Spleen (tissue), 11 donors: ENCODE measurements around the gene PPP2R5C. TPM values are rescaled to one million over a fixed set of nuclear protein-coding genes. Genes with fewer than 3 reads are reported as not detected.
A peak's percentile ranks its signal among the peaks of the same experiment; 100 is the strongest.

ENCODE experiments used
- DNase-seq: peaks from one replicate; pipeline ENCODE4 v3.0.0-alpha.2; 2020
- H3K27ac ChIP-seq, 8 donors: fragments of 200-600 bp; sonication (generic) in 7 of 8; 1 replicate in 4 of 8; 2 replicates in 4 of 8; pipeline versions ENCODE4 v1.5.0 to v1.8.0; 2016 to 2021; ENCODE audit warnings: inconsistent platforms in 4 of 8, mild to moderate bottlenecking in 4 of 8, moderate library complexity in 1 of 8
- H3K27me3 ChIP-seq, 7 donors: fragments of 200-600 bp; sonication (generic) in 6 of 7; replicated peaks in 1 of 7; 1 replicate in 4 of 7; 2 replicates in 3 of 7; pipeline versions ENCODE4 v1.5.0 to v1.8.0; 2016 to 2021; ENCODE audit warnings: inconsistent platforms in 3 of 7, mild to moderate bottlenecking in 1 of 7
- H3K36me3 ChIP-seq, 6 donors: fragments of 200-600 bp; sonication (generic) in 5 of 6; 1 replicate in 4 of 6; 2 replicates in 2 of 6; pipeline versions ENCODE4 v1.5.0 to v1.8.0; 2016 to 2021; ENCODE audit warnings: inconsistent platforms in 2 of 6
- H3K4me1 ChIP-seq, 6 donors: fragments of 200-600 bp; sonication (generic) in 5 of 6; 1 replicate in 3 of 6; 2 replicates in 3 of 6; pipeline versions ENCODE4 v1.5.0 to v1.8.0; 2016 to 2021; ENCODE audit warnings: inconsistent platforms in 3 of 6
- H3K4me3 ChIP-seq, 8 donors: fragments of 200-600 bp; sonication (generic) in 7 of 8; 1 replicate in 4 of 8; 2 replicates in 4 of 8; pipeline versions ENCODE4 v1.5.0 to v1.8.0; 2016 to 2021; ENCODE audit warnings: inconsistent platforms in 4 of 8, mild to moderate bottlenecking in 4 of 8, moderate library complexity in 2 of 8
- H3K9me3 ChIP-seq, 8 donors: fragments of 200-600 bp; sonication (generic) in 7 of 8; 1 replicate in 4 of 8; 2 replicates in 4 of 8; pipeline versions ENCODE4 v1.5.0 to v1.8.0; 2016 to 2021; ENCODE audit warnings: inconsistent platforms in 4 of 8
- CTCF ChIP-seq, 11 experiments: fragments of 200-600 bp in 7 of 11; fragments of 450-650 bp in 4 of 11; sonication (generic) in 4 of 11; IDR thresholded peaks in 8 of 11; conservative IDR thresholded peaks in 3 of 11; 1 replicate in 7 of 11; 2 replicates in 4 of 11; pipeline versions ENCODE4 v1.4.0 to v1.8.0; 2016 to 2021; ENCODE audit warnings: antibody characterized with exemption in 11 of 11, inconsistent platforms in 4 of 11, mild to moderate bottlenecking in 1 of 11
- POLR2A ChIP-seq, 3 donors: fragments of 450-650 bp; IDR thresholded peaks; one replicate each; pipeline ENCODE4 v1.5.1; 2017; ENCODE audit warnings: antibody characterized with exemption in 3 of 3, mild to moderate bottlenecking in 1 of 3
- POLR2AphosphoS5 ChIP-seq, 3 donors: sonication (generic); formaldehyde crosslinking; IDR thresholded peaks; one replicate each; pipeline ENCODE4 v1.5.1; 2017; ENCODE audit warnings: antibody characterized with exemption in 3 of 3
- WGBS, 5 donors: extraction: QIAGEN DNeasy Blood & Tissue Kit in 3 of 5; methylation state at CpG; one replicate each; pipeline versions ENCODE4 v1.1.5 to v1.1.7; 2013 to 2018; 5-methylcytosine and 5-hydroxymethylcytosine counted together
- intact Hi-C: fragments of 100-400 bp; cut with DNase I; formaldehyde crosslinking; loops from one replicate; pipeline ENCODE4 v1.15.0; 2023; ENCODE audit warnings: low total_unique reads
- polyA plus RNA-seq, 3 donors: library from polyadenylated mRNA; stranded (reverse); fragments of 200-250 nt; gene quantifications; one replicate each; pipeline ENCODE4 v1.2.1, GENCODE V29; 2013
- total RNA-seq, 7 donors: library from RNA; depleted of rRNA in 3 of 7; stranded (reverse); fragments of >200 nt in 3 of 7; fragmentation: NEBNext Ultra II Directional in 4 of 7; extraction: Animal tissue kit (Norgen Biotek cat#: 25700) in 4 of 7; gene quantifications; one replicate each; pipeline versions ENCODE4 v1.1.0 to v1.2.1, GENCODE V29; 2016 to 2021
- donor health status: healthy with polysubstance abuse.
- donor health status: DM: no; HTN: no; CAD: no; lungs with moderate emphysema.
- donor health status: DM: no; HTN: no; CAD: no.
- donor health status: Bipolar disorder and iron deficiency.
- donor health status: healthy.
- donor health status: DM: no; HTN: no; CAD: no.
- donor health status: DM: yes; HTN: yes; CAD: no.

The PPP2R5C gene
- total and polyA plus RNA-seq, 10 donors = 80.8 to 322 (median 198) TPM

- peak overlapping the region in 4 of 8 donors; percentile 8 to 61 (median 16) for H3K4me3 ChIP-seq
These were observed 30.8 kb upstream of the PPP2R5C start for GRCh38 chr14:101730626-101731186.

GRCh38 chr14:101731187-101732080, 30.1 kb upstream of the PPP2R5C start:
- 8 to 15% (median 10%) methylated on average over 16 of the region's 16 CpGs for WGBS, 5 donors
- peak; percentile 90 for DNase-seq
- Histone ChIP-seq H3K36me3 (no peaks in the 10 kb centered on the region), H3K27ac (peak overlapping the region; percentile 55 to 94 (median 84)), H3K4me3 (peak overlapping the region in 5 of 8 donors; percentile 1 to 61 (median 15)), H3K4me1 (peaks cover 3 to 33% (median 22%) of the 10 kb centered on the region in 6 donors), H3K27me3 (no peaks in the 10 kb centered on the region), H3K9me3 (no peaks in the 10 kb centered on the region)
- intact Hi-C loops = no loop called here
- peak in 1 of 11 experiments; percentile 19 for TF ChIP-seq CTCF (IDR thresholded peaks at IDR 0.05 in 8 of 11, conservative IDR thresholded peaks at IDR 0.05 in 3 of 11)
- TF ChIP-seq POLR2A (IDR thresholded peaks at IDR 0.05) = peak in 1 of 3 donors; percentile 22
- peak; percentile 75 to 89 (median 77) for TF ChIP-seq POLR2AphosphoS5 (IDR thresholded peaks at IDR 0.05)

More at GRCh38 chr14:101730626-101731186, 30.8 kb upstream of the PPP2R5C start:
- H3K4me1 ChIP-seq = peaks cover 3 to 40% (median 26%) of the 10 kb centered on the region in 6 donors
- H3K9me3 ChIP-seq = no peaks in the 10 kb centered on the region
- H3K27ac ChIP-seq = peak overlapping the region; percentile 55 to 94 (median 84)
- peak; percentile 75 for DNase-seq
- H3K36me3 ChIP-seq = no peaks in the 10 kb centered on the region
- TF ChIP-seq POLR2AphosphoS5 (IDR thresholded peaks at IDR 0.05) = no peak
- TF ChIP-seq CTCF (IDR thresholded peaks at IDR 0.05 in 8 of 11, conservative IDR thresholded peaks at IDR 0.05 in 3 of 11) = no peak
- no peak for TF ChIP-seq POLR2A (IDR thresholded peaks at IDR 0.05)
- intact Hi-C loops = no loop called here
- no peaks in the 10 kb centered on the region for H3K27me3 ChIP-seq
- 77 to 88% (median 79%) methylated on average over 3 of the region's 3 CpGs for WGBS, 5 donors

GRCh38 chr14:101732118-101732517, 29.4 kb upstream of the PPP2R5C start:
- WGBS, 5 donors = 69 to 87% (median 74%) methylated on average over 5 of the region's 5 CpGs
- intact Hi-C loops = no loop called here
- H3K27ac ChIP-seq = peak overlapping the region; percentile 55 to 94 (median 84)
- H3K9me3 ChIP-seq = no peaks in the 10 kb centered on the region
- DNase-seq = no peak
- peaks cover 0 to 3% (median 0%) of the 10 kb centered on the region in 7 donors for H3K27me3 ChIP-seq
- TF ChIP-seq POLR2AphosphoS5 (IDR thresholded peaks at IDR 0.05) (no peak), POLR2A (IDR thresholded peaks at IDR 0.05) (no peak), CTCF (IDR thresholded peaks at IDR 0.05 in 8 of 11, conservative IDR thresholded peaks at IDR 0.05 in 3 of 11) (no peak)
- H3K36me3 ChIP-seq = no peaks in the 10 kb centered on the region
- peaks cover 3 to 32% (median 20%) of the 10 kb centered on the region in 6 donors for H3K4me1 ChIP-seq
- peak overlapping the region in 3 of 8 donors; percentile 8 to 61 (median 15) for H3K4me3 ChIP-seq

GRCh38 chr14:101733211-101733610, 28.3 kb upstream of the PPP2R5C start:
- TF ChIP-seq POLR2AphosphoS5 (IDR thresholded peaks at IDR 0.05) (no peak), CTCF (IDR thresholded peaks at IDR 0.05 in 8 of 11, conservative IDR thresholded peaks at IDR 0.05 in 3 of 11) (no peak), POLR2A (IDR thresholded peaks at IDR 0.05) (no peak)
- peak overlapping the region in 3 of 8 donors; percentile 26 to 93 (median 93) for H3K27ac ChIP-seq
- no peak overlapping the region for H3K4me3 ChIP-seq
- peaks cover 0 to 6% (median 0%) of the 10 kb centered on the region in 7 donors for H3K27me3 ChIP-seq
- peaks cover 3 to 36% (median 23%) of the 10 kb centered on the region in 6 donors for H3K4me1 ChIP-seq
- H3K9me3 ChIP-seq = no peaks in the 10 kb centered on the region
- DNase-seq = no peak
- WGBS, 5 donors = 90 to 99% (median 95%) methylated on average over 4 of the region's 4 CpGs
- no peaks in the 10 kb centered on the region for H3K36me3 ChIP-seq
- intact Hi-C loops = no loop called here
